ENCODE measurements around the gene FXYD5. TPM values are rescaled to one million over a fixed set of nuclear protein-coding genes. Genes with fewer than 3 reads are reported as not detected.

Gene FXYD5
- total and polyA plus RNA-seq, 2 donors (not counting 3 experiments of a cell fraction or from before 2014, with no cell fraction given), result 223 to 290 TPM

- intact Hi-C loops (cut with micrococcal nuclease), result loop anchor here (2.0 to 5.0 kb wide), 2 partner anchors 55 to 57 kb away; partner anchors contain the start of genes FXYD5 and USF2
- no peaks in the 10 kb centered on the region for H3K9me1 ChIP-seq (replicated peaks; ENCODE audit: control insufficient read depth, extremely low read depth, insufficient read depth, low read length)
- no peaks in the 10 kb centered on the region for H3K36me3 ChIP-seq (ENCODE audit: control insufficient read depth in 2 of 2, extremely low read depth in 1 of 2, insufficient read depth in 2 of 2, low read length in 2 of 2)
- H3K79me2 ChIP-seq (ENCODE audit: control insufficient read depth, insufficient read depth, low read length), result no peaks in the 10 kb centered on the region
- BruUV-seq (replicated peaks), result no TSS peak
- H3K9me3 ChIP-seq (replicated peaks; ENCODE audit: control insufficient read depth, insufficient read depth, low read length), result no peaks in the 10 kb centered on the region
- H3K27me3 ChIP-seq (ENCODE audit: control insufficient read depth in 2 of 2, insufficient read depth in 2 of 2, low read length in 2 of 2), result peaks cover 2 to 4% of the 10 kb centered on the region in 2 experiments
- no peak overlapping the region for H3K4me3 ChIP-seq (replicated peaks in 1 of 3; ENCODE audit: insufficient read depth in 1 of 3, low read depth in 1 of 3, low read length in 3 of 3)
- peaks cover 16% of the 10 kb centered on the region for H3K4me1 ChIP-seq (ENCODE audit: control insufficient read depth, extremely low read depth, insufficient read depth, low read length)
- POLR2A ChIA-PET, result no interaction called here
- H3K9ac ChIP-seq (replicated peaks; ENCODE audit: extremely low read depth, insufficient read depth, low read length), result no peak overlapping the region
- H4K20me1 ChIP-seq (replicated peaks; ENCODE audit: control insufficient read depth, extremely low read depth, insufficient read depth, low read length), result no peaks in the 10 kb centered on the region
- FAIRE-seq, result no peak
- no peak overlapping the region for H3K27ac ChIP-seq (ENCODE audit: insufficient read depth, low read depth, low read length)
- no peak overlapping the region for H2AFZ ChIP-seq (ENCODE audit: low read depth, low read length)
- no peak overlapping the region for H3K4me2 ChIP-seq (ENCODE audit: insufficient read depth, low read length)
- DNase-seq (ENCODE audit: low read depth, low spot score), result no peak
- TF ChIP-seq GATA2 (IDR thresholded peaks at IDR 0.05; ENCODE audit: insufficient read depth, insufficient read length, low read depth, low read length) (no peak), FOS (IDR thresholded peaks at IDR 0.05; ENCODE audit: borderline replicate concordance, insufficient read depth, low read length) (no peak), EZH2 (IDR thresholded peaks at IDR 0.05; ENCODE audit: borderline replicate concordance, low read depth, low read length, severe bottlenecking) (no peak), JUN (IDR thresholded peaks at IDR 0.05; ENCODE audit: borderline replicate concordance, insufficient read depth, insufficient read length, low read depth) (no peak), MAX (IDR thresholded peaks at IDR 0.05; ENCODE audit: insufficient read depth, insufficient read length) (no peak), POLR2A (IDR thresholded peaks at IDR 0.05; ENCODE audit: low read depth, low read length) (no peak), POLR2AphosphoS5 (IDR thresholded peaks at IDR 0.05; ENCODE audit: insufficient read depth, low read depth, low read length) (no peak), MYC (IDR thresholded peaks at IDR 0.05; ENCODE audit: low read depth, low read length) (no peak)
- TF ChIP-seq, protein P1, sequence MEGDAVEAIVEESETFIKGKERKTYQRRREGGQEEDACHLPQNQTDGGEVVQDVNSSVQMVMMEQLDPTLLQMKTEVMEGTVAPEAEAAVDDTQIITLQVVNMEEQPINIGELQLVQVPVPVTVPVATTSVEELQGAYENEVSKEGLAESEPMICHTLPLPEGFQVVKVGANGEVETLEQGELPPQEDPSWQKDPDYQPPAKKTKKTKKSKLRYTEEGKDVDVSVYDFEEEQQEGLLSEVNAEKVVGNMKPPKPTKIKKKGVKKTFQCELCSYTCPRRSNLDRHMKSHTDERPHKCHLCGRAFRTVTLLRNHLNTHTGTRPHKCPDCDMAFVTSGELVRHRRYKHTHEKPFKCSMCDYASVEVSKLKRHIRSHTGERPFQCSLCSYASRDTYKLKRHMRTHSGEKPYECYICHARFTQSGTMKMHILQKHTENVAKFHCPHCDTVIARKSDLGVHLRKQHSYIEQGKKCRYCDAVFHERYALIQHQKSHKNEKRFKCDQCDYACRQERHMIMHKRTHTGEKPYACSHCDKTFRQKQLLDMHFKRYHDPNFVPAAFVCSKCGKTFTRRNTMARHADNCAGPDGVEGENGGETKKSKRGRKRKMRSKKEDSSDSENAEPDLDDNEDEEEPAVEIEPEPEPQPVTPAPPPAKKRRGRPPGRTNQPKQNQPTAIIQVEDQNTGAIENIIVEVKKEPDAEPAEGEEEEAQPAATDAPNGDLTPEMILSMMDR (IDR thresholded peaks at IDR 0.05; ENCODE audit: extremely low read depth in 1 of 2, insufficient read depth in 1 of 2, low read depth in 1 of 2, low read length in 2 of 2), result no peak
- CTCF ChIA-PET, result no interaction called here
- dilution Hi-C loops (cut with MboI; ENCODE audit: extremely low pct_ligation_motif_present, low sequenced_read_pairs), result no loop called here
Measured at GRCh38 chr19:35212241-35212640, 57.7 kb downstream of the FXYD5 start.

Measured in endothelial cell of umbilical vein (primary cell).